HG03457 (cell line): Measurements from ENCODE around the gene BTBD9.

ENCODE experiments used
- ATAC-seq: cut with Tn5 transposase; IDR thresholded peaks from one replicate; pipeline ENCODE4 v1.9.1; 2021; ENCODE audit warnings: moderate number of reproducible peaks; ENCODE audit not compliant: unreplicated experiment

BTBD9 gene

GRCh38 chr6:38156818-38157565 lies 482.7 kb downstream of the BTBD9 start:
- no peak for ATAC-seq

- no peak for ATAC-seq
Observed at GRCh38 chr6:38155621-38156204, 484.0 kb downstream of the BTBD9 start.

- no peak for ATAC-seq
Observed at GRCh38 chr6:38155144-38155543, 484.6 kb downstream of the BTBD9 start.

GRCh38 chr6:38154731-38155130 lies 485.0 kb downstream of the BTBD9 start:
- ATAC-seq = no peak

- ATAC-seq = no peak
Observed at GRCh38 chr6:38153798-38154345, 485.9 kb downstream of the BTBD9 start.

DNA sequence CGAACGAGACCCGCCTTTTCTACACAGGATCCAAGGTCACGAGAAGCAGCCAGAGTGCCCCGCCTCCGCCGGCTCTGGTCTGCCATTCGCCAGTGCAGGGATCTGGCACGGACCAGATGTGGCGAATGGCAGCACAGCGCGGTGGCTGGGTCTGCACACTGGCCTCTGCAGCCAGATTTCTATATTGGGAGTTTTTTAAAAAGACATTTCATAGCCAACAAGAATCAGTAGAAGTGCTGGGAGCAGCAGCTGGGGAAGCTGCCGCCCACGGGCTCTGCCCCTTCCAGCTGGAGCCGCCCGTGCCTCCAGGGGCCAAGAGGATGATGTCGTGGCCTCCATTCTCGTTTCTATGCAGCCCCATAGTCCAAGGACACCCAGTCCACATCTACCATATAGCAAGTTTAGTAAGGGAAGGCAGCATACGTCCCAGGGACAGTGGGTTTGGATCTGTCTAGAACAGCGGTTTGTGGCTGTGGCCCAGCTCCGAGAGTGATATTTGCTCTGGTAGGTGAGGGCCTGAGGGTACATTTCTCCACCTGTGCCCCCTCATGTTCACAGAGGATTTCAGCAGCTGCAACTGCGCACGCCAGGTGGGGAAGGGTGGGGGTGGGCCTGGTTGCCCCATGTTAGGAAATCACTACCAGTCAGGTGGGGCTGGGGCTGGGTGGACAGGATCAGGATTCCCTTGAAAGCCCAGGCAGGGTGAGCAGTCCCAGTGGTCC lies 486.5 kb downstream of the BTBD9 start:
- ATAC-seq = no peak

DNA sequence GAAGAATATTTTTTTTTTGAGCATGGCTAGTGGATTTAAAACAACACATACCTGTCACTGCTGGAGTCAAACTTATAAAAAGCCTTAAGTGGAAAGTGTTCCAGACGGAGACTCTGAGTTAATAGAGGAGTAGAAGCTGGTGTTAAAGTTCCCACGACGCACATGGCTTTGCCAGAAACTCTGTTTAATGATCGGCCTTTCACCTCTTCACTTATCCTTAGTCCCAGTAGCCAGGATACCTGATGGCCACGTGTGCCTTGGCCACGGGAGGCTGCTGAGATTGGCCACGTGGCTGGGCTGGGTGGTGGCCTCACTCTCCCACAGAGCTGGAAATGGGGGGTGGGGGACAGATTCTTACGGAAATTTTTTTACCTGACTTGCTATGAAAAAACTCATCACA lies 487.1 kb downstream of the BTBD9 start:
- ATAC-seq = no peak

- ATAC-seq = no peak
Observed at GRCh38 chr6:38151580-38152500, 487.9 kb downstream of the BTBD9 start.

DNA sequence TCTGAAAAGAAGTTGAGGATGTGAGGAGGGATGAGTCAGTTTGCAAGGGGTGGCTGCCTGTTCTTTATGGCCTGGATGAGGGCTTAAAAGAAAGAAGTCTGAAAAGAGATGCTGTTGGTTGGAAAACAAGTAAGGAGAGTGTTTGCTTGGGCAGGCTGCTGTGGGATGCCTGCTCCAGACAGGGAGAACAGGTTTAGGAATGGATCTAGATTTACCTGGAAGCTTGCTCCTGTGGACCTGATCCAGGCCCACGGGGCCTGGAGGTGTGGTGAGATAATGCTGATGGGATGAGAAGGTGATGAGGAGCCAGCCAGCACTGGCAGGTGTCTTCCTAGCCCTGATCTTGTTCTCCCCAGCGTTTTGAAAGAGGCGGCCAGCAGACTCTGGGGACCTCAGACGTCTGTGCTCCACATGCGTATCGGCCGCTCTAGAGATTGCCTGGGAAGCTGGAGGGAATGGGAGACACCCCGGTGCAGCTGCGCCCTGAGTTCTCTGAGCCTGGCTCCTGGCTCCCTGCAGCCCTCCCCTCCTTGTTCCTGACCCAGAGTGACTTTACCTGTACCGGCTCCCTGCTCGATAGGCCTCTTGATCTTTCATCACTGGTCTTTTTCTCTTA lies 488.9 kb downstream of the BTBD9 start:
- no peak for ATAC-seq

- no peak for ATAC-seq
Observed at GRCh38 chr6:38150021-38150420, 489.7 kb downstream of the BTBD9 start.

DNA sequence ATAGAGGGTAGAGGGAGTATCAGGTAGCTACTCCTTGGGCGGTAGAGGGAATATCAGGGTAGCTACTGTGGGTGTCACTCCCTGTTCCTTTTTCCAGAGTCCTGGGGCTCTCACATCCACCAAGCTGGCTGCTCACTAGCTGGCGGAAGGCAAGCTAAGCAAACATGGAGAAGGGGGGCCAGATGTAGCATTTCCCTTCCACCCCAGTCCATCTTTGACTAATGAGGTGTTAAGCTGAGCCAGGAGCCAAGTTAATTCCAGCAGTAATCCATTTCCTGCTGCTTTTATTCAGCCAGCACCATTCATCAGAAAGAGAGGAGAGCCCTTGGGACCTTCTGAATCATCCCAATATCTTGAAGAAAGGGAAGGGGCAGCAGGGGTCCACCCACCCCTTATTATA lies 490.2 kb downstream of the BTBD9 start:
- no peak for ATAC-seq

DNA sequence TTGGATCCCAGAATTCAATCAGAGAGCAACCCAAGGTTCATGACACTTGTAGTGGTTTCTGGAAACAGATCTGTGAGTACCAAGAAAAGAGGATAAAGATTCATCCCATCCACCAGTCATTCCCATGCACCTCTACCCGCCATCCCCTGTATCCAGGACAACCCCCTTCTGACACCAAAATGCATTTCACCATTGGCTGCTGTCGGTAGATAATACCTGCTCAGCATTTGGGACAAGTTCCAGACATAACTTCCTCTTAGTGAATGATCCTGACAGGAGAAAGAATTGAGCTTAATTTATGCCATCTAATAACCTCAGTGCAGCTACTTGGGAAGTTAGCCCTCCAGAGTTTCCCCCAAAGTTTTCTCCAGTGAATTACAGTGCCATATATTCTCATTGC lies 491.1 kb downstream of the BTBD9 start:
- no peak for ATAC-seq

DNA sequence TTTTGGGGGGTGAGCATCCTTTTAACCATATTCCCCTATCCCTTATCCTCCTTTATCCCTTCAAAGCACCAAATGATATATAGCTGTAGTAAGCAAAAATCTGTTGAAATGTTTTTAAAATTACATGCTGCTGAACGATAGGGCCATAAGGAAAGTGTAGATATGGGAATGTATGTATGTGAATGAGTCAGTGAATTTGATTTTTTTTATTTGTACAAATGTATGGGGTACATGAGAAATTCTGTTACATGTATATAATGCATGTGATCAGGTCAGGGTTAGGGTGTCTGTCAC lies 493.0 kb downstream of the BTBD9 start:
- no peak for ATAC-seq

GRCh38 chr6:38146021-38146733 lies 493.6 kb downstream of the BTBD9 start:
- no peak for ATAC-seq

GRCh38 chr6:38144365-38144945 lies 495.3 kb downstream of the BTBD9 start:
- no peak for ATAC-seq

- no peak for ATAC-seq
Observed at GRCh38 chr6:38143191-38144150, 496.3 kb downstream of the BTBD9 start.

GRCh38 chr6:38142178-38142902 lies 497.4 kb downstream of the BTBD9 start:
- ATAC-seq = no peak

DNA sequence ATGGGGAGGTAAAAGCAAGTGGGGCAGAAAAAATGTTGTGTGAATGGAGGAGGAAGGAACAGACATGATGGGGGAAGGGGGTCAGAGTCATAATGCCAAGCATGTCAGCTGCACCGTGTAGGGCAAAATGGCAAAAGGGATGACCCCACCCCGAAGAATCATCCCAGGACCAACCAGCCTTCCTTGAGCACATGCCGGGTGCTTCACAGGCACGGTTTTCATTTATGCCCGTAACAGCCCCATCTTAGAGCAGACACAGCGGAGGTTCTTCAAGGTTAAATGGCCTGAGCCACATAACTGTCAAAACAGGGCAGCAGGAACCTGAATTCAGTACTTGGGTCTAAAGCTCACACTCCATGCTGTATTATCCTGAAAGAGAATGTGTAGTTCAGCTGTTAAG lies 498.0 kb downstream of the BTBD9 start:
- no peak for ATAC-seq
